ENCODE measurements around the gene STXBP1.

The STXBP1 gene

GRCh38 chr9:127567035-127567729 lies 44.9 kb upstream of the STXBP1 start:
- no peaks in the 10 kb centered on the region for H3F3A ChIP-seq (ENCODE audit: insufficient read depth)
- no peak overlapping the region for H3K9ac ChIP-seq (ENCODE audit: low read length)
- H3K4me3 ChIP-seq (ENCODE audit: insufficient read depth, low read length, poor library complexity, severe bottlenecking): no peak overlapping the region
- TF ChIP-seq CTCF (IDR thresholded peaks at IDR 0.05; ENCODE audit: insufficient read depth, low read length, poor library complexity, severe bottlenecking): no peak
- no peak for TF ChIP-seq EZH2phosphoT487 (conservative IDR thresholded peaks at IDR 0.05; ENCODE audit: low read length)
- no peaks in the 10 kb centered on the region for H4K20me1 ChIP-seq (ENCODE audit: low read depth, low read length)
- no peaks in the 10 kb centered on the region for H3K9me2 ChIP-seq (replicated peaks; ENCODE audit: insufficient read depth, low read length)
- H3K79me2 ChIP-seq (ENCODE audit: insufficient read depth, low read length): no peaks in the 10 kb centered on the region
- no peak overlapping the region for H2AFZ ChIP-seq (ENCODE audit: low read depth, low read length, severe bottlenecking)
- no peaks in the 10 kb centered on the region for H3K27me3 ChIP-seq (ENCODE audit: low read length)
- no peak overlapping the region for H3K27ac ChIP-seq (ENCODE audit: low read depth, low read length)
- no peaks in the 10 kb centered on the region for H3K36me3 ChIP-seq (ENCODE audit: low read length)
- no peaks in the 10 kb centered on the region for H3K9me3 ChIP-seq (ENCODE audit: insufficient read depth, low read length)
- H3K4me2 ChIP-seq (ENCODE audit: low read depth, low read length, poor library complexity, severe bottlenecking): no peak overlapping the region

GRCh38 chr9:127567730-127568617 lies 44.1 kb upstream of the STXBP1 start:
- Histone ChIP-seq H3K4me2 (ENCODE audit: low read depth, low read length, poor library complexity, severe bottlenecking) (peak overlapping the region; percentile 31), H3K9me3 (ENCODE audit: insufficient read depth, low read length) (no peaks in the 10 kb centered on the region), H3K27ac (ENCODE audit: low read depth, low read length) (no peak overlapping the region), H4K20me1 (ENCODE audit: low read depth, low read length) (no peaks in the 10 kb centered on the region), H3K27me3 (ENCODE audit: low read length) (no peaks in the 10 kb centered on the region), H3K4me3 (ENCODE audit: insufficient read depth, low read length, poor library complexity, severe bottlenecking) (no peak overlapping the region), H3F3A (ENCODE audit: insufficient read depth) (no peaks in the 10 kb centered on the region), H3K9ac (ENCODE audit: low read length) (no peak overlapping the region), H2AFZ (ENCODE audit: low read depth, low read length, severe bottlenecking) (no peak overlapping the region), H3K36me3 (ENCODE audit: low read length) (no peaks in the 10 kb centered on the region), H3K9me2 (replicated peaks; ENCODE audit: insufficient read depth, low read length) (no peaks in the 10 kb centered on the region), H3K79me2 (ENCODE audit: insufficient read depth, low read length) (no peaks in the 10 kb centered on the region)
- no peak for TF ChIP-seq EZH2phosphoT487 (conservative IDR thresholded peaks at IDR 0.05; ENCODE audit: low read length)
- no peak for TF ChIP-seq CTCF (IDR thresholded peaks at IDR 0.05; ENCODE audit: insufficient read depth, low read length, poor library complexity, severe bottlenecking)

- TF ChIP-seq CTCF (IDR thresholded peaks at IDR 0.05; ENCODE audit: insufficient read depth, low read length, poor library complexity, severe bottlenecking) (no peak), EZH2phosphoT487 (conservative IDR thresholded peaks at IDR 0.05; ENCODE audit: low read length) (no peak)
- peak overlapping the region; percentile 31 for H3K4me2 ChIP-seq (ENCODE audit: low read depth, low read length, poor library complexity, severe bottlenecking)
- no peaks in the 10 kb centered on the region for H3K9me3 ChIP-seq (ENCODE audit: insufficient read depth, low read length)
- no peaks in the 10 kb centered on the region for H3K27me3 ChIP-seq (ENCODE audit: low read length)
- no peak overlapping the region for H3K9ac ChIP-seq (ENCODE audit: low read length)
- H3K79me2 ChIP-seq (ENCODE audit: insufficient read depth, low read length): no peaks in the 10 kb centered on the region
- H3K27ac ChIP-seq (ENCODE audit: low read depth, low read length): no peak overlapping the region
- H3K9me2 ChIP-seq (replicated peaks; ENCODE audit: insufficient read depth, low read length): no peaks in the 10 kb centered on the region
- H3K4me3 ChIP-seq (ENCODE audit: insufficient read depth, low read length, poor library complexity, severe bottlenecking): peak overlapping the region; percentile 46
- no peak overlapping the region for H2AFZ ChIP-seq (ENCODE audit: low read depth, low read length, severe bottlenecking)
- H3K36me3 ChIP-seq (ENCODE audit: low read length): no peaks in the 10 kb centered on the region
- H4K20me1 ChIP-seq (ENCODE audit: low read depth, low read length): no peaks in the 10 kb centered on the region
- no peaks in the 10 kb centered on the region for H3F3A ChIP-seq (ENCODE audit: insufficient read depth)
Observed at GRCh38 chr9:127568618-127568970, 43.5 kb upstream of the STXBP1 start.
